Esophagus squamous epithelium (tissue), 5 donors: ENCODE data around the gene COL23A1. TPM values are rescaled to one million over a fixed set of nuclear protein-coding genes. Genes with fewer than 3 reads are reported as not detected.

Experiments used
- DNase-seq: peaks from one replicate; lab custom pipeline; 2025; lab: John Stamatoyannopoulos, UW
- H3K27ac ChIP-seq, 4 donors: fragments of 200-600 bp; sonication (generic); one replicate each; pipeline ENCODE4 v1.5.1; 2016 to 2019; ENCODE audit warnings: mild to moderate bottlenecking in 1 of 4
- H3K27me3 ChIP-seq, 4 donors: fragments of 200-600 bp; sonication (generic); 1 replicate in 3 of 4; 2 replicates in 1 of 4; pipeline versions ENCODE4 v1.5.1 to v1.6.0; 2017 to 2021; ENCODE audit warnings: antibody characterized with exemption in 1 of 4
- H3K36me3 ChIP-seq, 3 donors: fragments of 200-600 bp; sonication (generic); one replicate each; pipeline ENCODE4 v1.5.1; 2016 to 2019
- H3K4me1 ChIP-seq, 3 donors: fragments of 200-600 bp; sonication (generic); one replicate each; pipeline ENCODE4 v1.5.1; 2017 to 2019
- H3K4me3 ChIP-seq, 4 donors: fragments of 200-600 bp; sonication (generic); 1 replicate in 3 of 4; 2 replicates in 1 of 4; pipeline ENCODE4 v1.5.1; 2016 to 2019; ENCODE audit warnings: mild to moderate bottlenecking in 2 of 4, moderate library complexity in 1 of 4
- H3K9me3 ChIP-seq, 3 donors: fragments of 200-600 bp; sonication (generic); one replicate each; pipeline ENCODE4 v1.5.1; 2016 to 2019
- CTCF ChIP-seq, 6 experiments: fragments of 450-650 bp in 4 of 6; fragments of 200-600 bp in 2 of 6; sonication (generic) in 2 of 6; IDR thresholded peaks; one replicate each; pipeline ENCODE4 v1.5.1; 2016 to 2019; ENCODE audit warnings: antibody characterized with exemption in 6 of 6, mild to moderate bottlenecking in 4 of 6, moderate library complexity in 4 of 6
- POLR2A ChIP-seq, 4 donors: fragments of 450-650 bp; IDR thresholded peaks; one replicate each; pipeline ENCODE4 v1.6.1; 2017; ENCODE audit warnings: antibody characterized with exemption in 4 of 4, mild to moderate bottlenecking in 4 of 4, moderate library complexity in 3 of 4
- WGBS, 2 donors: methylation state at CpG; one replicate each; pipeline ENCODE4 v1.1.5; 2018; 5-methylcytosine and 5-hydroxymethylcytosine counted together
- intact Hi-C: fragments of 100-400 bp; cut with DNase I; formaldehyde crosslinking; loops from one replicate; pipeline ENCODE4 v1.15.0; 2022
- small RNA-seq, 4 donors: library from RNA; depleted of rRNA; stranded (forward); fragments of <200 nt; gene quantifications; one replicate each; pipeline ENCODE3, GENCODE V24; 2016
- total RNA-seq, 4 donors: library from RNA; depleted of rRNA; stranded (reverse); fragments of >200 nt; gene quantifications; one replicate each; pipeline ENCODE4 v1.1.0, GENCODE V29; 2016
- donor health status: DM: yes; HTN: yes; CAD: no.

The COL23A1 gene
- total RNA-seq, 4 donors from 2014 or later, result 0.41 to 1.5 (median 0.44) TPM; not detected in 1

- intact Hi-C loops, result no loop called here
- Histone ChIP-seq H3K27ac (no peak overlapping the region), H3K36me3 (no peaks in the 10 kb centered on the region), H3K4me3 (no peak overlapping the region), H3K4me1 (peaks cover 0 to 26% (median 8%) of the 10 kb centered on the region in 3 donors), H3K9me3 (no peaks in the 10 kb centered on the region), H3K27me3 (peaks cover 0 to 15% (median 0%) of the 10 kb centered on the region in 4 donors)
- WGBS, 2 donors, result 45 to 48% methylated on average over 6 to 8 of the region's 8 CpGs
- TF ChIP-seq CTCF (IDR thresholded peaks at IDR 0.05), result no peak
- TF ChIP-seq POLR2A (IDR thresholded peaks at IDR 0.05), result no peak
- no peak for DNase-seq
Observed at GRCh38 chr5:178193251-178193809, 396.9 kb downstream of the COL23A1 start.

- DNase-seq, result no peak
- WGBS, 2 donors, result 80 to 97% methylated on average over 5 to 7 of the region's 7 CpGs
- intact Hi-C loops, result no loop called here
- no peak for TF ChIP-seq CTCF (IDR thresholded peaks at IDR 0.05)
- TF ChIP-seq POLR2A (IDR thresholded peaks at IDR 0.05), result no peak
- no peaks in the 10 kb centered on the region for H3K9me3 ChIP-seq
- H3K36me3 ChIP-seq, result no peaks in the 10 kb centered on the region
- H3K4me1 ChIP-seq, result peaks cover 0 to 26% (median 8%) of the 10 kb centered on the region in 3 donors
- H3K4me3 ChIP-seq, result no peak overlapping the region
- H3K27me3 ChIP-seq, result peaks cover 0 to 15% (median 0%) of the 10 kb centered on the region in 4 donors
- no peak overlapping the region for H3K27ac ChIP-seq
Observed at GRCh38 chr5:178192787-178193186, 397.4 kb downstream of the COL23A1 start.

GRCh38 chr5:178192244-178192643, 397.9 kb downstream of the COL23A1 start:
- Histone ChIP-seq H3K4me3 (no peak overlapping the region), H3K4me1 (peaks cover 0 to 26% (median 8%) of the 10 kb centered on the region in 3 donors), H3K36me3 (no peaks in the 10 kb centered on the region), H3K27me3 (peaks cover 0 to 15% (median 0%) of the 10 kb centered on the region in 4 donors), H3K9me3 (no peaks in the 10 kb centered on the region), H3K27ac (no peak overlapping the region)
- TF ChIP-seq CTCF (IDR thresholded peaks at IDR 0.05), result no peak
- TF ChIP-seq POLR2A (IDR thresholded peaks at IDR 0.05), result no peak
- intact Hi-C loops, result no loop called here
- WGBS, 2 donors, result 28 to 66% methylated on average over 2 of the region's 2 CpGs
- DNase-seq, result no peak

- no peak for DNase-seq
- Histone ChIP-seq H3K4me3 (no peak overlapping the region), H3K36me3 (no peaks in the 10 kb centered on the region), H3K27ac (peak overlapping the region in 1 of 4 donors; percentile 17), H3K9me3 (no peaks in the 10 kb centered on the region), H3K27me3 (peaks cover 0 to 15% (median 0%) of the 10 kb centered on the region in 4 donors), H3K4me1 (peaks cover 0 to 32% (median 8%) of the 10 kb centered on the region in 3 donors)
- TF ChIP-seq CTCF (IDR thresholded peaks at IDR 0.05) (no peak), POLR2A (IDR thresholded peaks at IDR 0.05) (no peak)
- intact Hi-C loops, result no loop called here
- 67 to 81% methylated on average over 4 of the region's 4 CpGs for WGBS, 2 donors
Observed at GRCh38 chr5:178191661-178192060, 398.5 kb downstream of the COL23A1 start.

GRCh38 chr5:178189433-178189832, 400.8 kb downstream of the COL23A1 start:
- intact Hi-C loops, result no loop called here
- H3K9me3 ChIP-seq, result no peaks in the 10 kb centered on the region
- no peak for DNase-seq
- H3K4me1 ChIP-seq, result peaks cover 0 to 35% (median 8%) of the 10 kb centered on the region in 3 donors
- H3K27me3 ChIP-seq, result peaks cover 0 to 15% (median 0%) of the 10 kb centered on the region in 4 donors
- 14 to 23% methylated on average over 2 of the region's 2 CpGs for WGBS, 2 donors
- H3K36me3 ChIP-seq, result no peaks in the 10 kb centered on the region
- H3K4me3 ChIP-seq, result no peak overlapping the region
- H3K27ac ChIP-seq, result no peak overlapping the region
- no peak for TF ChIP-seq POLR2A (IDR thresholded peaks at IDR 0.05)
- TF ChIP-seq CTCF (IDR thresholded peaks at IDR 0.05), result no peak

Small RNAs within 50 kb of the gene (small RNA-seq; reads per million reads assigned to genes)
- 0 reads per million in 4 donors for gene RN7SKP70
- gene RN7SL646P, result 0 reads per million in 4 donors

Other genes with a start within 250 kb of the COL23A1 start
- gene CLK4, start 36.7 kb upstream of the COL23A1 start, total RNA-seq, result 10 to 100 TPM in 2 of 4 donors, 1 to 10 TPM in 2; 5.2 to 38.5 (median 12.6) TPM
- gene ZNF354A, start 140.3 kb upstream of the COL23A1 start, total RNA-seq, result 10 to 100 TPM in 1 of 4 donors, 1 to 10 TPM in 3; 7.8 to 12.0 (median 8.5) TPM